Embryonic facial prominence (tissue), 1 donor: ENCODE results near the gene POLDIP3.
A peak's percentile ranks its signal among the peaks of the same experiment; 100 is the strongest.
"Not testable (repeated sequence)": the region's sequence is repeated elsewhere in the genome, so short reads cannot be mapped to it uniquely, and the experiment has no call there.

Experiments used
- DNase-seq: peaks from one replicate; pipeline ENCODE4 v3.0.0-alpha.2; 2016; ENCODE audit errors: extremely low spot score

Gene POLDIP3

GRCh38 chr22:42619261-42620063 lies 4.8 kb upstream of the POLDIP3 start:
- no peak for DNase-seq

GRCh38 chr22:42617155-42617983 lies 2.7 kb upstream of the POLDIP3 start:
- no peak for DNase-seq

DNA sequence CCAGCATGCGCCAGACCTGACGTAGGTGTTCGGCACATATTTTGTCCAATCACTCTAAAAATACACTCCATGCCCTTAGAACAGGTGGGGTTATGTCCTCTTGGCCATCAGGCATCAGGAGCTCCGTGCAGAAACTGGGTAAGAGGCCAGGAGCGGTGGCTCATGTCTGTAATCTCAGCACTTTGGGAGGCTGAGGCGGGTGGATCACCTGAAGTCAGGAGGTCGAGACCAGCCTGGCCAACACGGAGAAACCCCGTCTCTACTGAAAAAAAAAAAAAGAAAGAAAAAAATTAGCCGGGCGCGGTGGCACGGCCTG lies 1.1 kb upstream of the POLDIP3 start:
- DNase-seq, result not testable (repeated sequence)

DNA sequence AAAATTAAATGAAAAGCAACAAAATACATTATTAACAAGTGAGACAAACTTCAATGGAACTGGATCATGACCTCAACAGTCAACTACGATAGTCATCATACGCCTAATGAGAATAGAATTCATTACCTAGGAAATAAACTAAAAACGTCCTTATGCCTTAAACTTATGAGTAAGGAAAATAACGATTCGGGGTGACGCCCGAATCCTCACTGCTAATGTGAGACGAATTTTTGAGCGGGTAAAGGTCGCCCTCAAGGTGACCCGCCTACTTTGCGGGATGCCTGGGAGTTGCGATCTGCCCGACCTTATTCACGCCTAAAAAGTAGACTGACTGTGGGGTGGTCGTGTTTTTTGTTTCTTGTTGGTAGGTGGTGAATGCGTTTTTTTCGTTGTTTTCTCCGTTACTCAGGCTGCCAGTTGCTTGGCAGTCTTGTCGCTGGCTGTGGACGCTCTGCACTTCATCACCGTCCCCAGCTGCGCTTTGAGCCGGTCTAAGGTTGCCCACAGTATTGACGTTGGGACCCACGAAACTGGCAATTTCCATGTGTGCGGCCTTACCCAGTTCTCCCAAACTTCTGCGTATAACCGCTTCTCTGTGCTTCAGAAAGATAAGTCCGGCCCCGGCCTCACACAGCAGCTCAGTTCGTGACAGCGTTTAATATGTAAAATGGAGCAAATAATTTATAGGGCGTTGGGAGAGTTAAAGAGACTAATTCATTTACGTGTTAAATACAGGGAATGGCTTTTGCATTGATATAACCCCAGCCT lies 593 bp upstream of the POLDIP3 start:
- peak; percentile 97 for DNase-seq

- DNase-seq, result no peak
Observed at GRCh38 chr22:42613872-42614301, 796 bp downstream of the POLDIP3 start.

DNA sequence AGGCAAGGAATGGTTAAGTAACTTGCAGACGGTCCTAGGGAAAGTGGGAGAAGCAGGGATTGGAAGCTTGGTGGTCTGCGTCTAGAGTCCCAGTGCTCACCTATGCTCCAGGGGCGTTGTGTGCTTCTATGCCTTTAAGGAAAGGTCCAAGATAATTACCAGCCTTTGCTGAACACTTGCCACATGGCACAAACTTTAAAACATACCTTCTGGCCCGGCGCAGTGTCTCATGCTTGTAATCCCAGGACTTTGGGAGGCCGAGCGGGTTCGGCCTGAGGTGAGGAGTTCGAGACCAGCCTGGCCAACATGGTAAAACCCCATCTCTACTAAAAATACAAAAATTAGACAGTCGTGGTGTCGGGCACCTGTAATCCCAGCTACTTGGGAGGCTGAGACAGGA lies 2.3 kb downstream of the POLDIP3 start:
- DNase-seq, result no peak

DNA sequence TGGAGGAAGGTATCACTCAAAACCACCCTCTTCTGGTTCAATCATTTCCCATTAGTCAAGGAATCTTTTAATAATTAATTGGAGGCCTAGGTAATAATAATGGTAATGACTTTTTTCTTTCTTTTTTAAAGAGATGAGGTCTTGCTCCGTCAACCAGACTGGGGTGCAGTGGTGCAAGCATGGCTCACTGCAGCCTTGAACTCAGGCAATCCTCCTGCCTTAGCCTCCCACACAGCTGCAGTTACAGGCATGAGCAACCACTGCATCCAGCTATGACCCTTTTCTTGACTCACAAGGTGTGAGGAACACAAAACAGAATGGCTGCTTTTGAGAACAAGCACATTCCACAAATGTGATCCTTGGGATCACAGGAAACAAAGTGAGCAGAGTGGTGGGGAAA lies 3.6 kb downstream of the POLDIP3 start:
- DNase-seq, result no peak

GRCh38 chr22:42610186-42610585 lies 4.5 kb downstream of the POLDIP3 start:
- no peak for DNase-seq

- DNase-seq, result no peak
Observed at GRCh38 chr22:42608823-42609361, 5.8 kb downstream of the POLDIP3 start.

DNA sequence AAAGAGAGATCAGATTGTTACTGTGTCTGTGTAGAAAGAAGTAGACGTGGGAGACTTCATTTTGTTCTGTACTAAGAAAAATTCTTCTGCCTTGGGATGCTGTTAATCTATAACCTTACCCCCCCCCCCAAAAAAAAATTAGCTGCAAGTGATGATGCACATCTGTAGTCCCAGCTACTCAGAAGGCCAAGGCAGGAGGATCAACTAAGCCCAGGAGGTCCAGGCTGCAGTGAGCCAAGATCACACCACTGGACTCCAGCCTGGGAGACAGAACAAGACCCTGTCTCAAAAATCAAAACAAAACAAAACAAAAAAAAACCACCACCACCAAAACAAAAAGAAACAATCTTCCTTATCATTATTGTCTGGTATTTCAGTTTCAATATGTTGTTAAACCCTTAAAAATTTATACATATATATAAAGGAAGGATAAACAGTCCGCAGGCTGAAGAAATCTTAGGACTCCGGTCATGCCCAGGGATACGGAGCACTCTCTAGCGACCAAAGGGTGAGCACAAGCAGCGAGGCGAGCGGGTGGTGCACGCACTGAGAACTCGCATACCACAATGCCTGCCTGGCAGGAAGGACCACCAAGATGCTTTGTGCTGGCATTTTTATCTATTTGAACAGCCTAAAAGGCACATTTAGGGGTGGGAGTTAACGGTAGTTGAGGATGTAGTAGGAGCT lies 6.4 kb downstream of the POLDIP3 start:
- no peak for DNase-seq

DNA sequence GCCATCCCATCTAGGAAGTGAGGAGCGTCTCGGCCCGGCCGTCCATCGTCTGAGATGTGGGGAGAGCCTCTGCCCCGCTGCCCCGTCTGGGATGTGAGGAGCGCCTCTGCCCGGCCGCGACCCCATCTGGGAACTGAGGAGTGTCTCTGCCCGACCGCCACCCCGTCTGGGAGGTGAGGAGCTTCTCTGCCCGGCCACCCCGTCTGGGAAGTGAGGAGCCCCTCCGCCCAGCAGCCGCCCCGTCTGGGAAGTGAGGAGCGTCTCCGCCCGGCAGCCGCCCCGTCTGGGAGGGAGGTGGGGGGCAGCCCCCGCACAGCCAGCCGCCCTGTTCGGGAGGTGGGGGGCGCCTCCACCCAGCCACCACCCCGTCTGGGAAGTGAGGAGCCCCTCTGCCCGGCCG lies 7.0 kb downstream of the POLDIP3 start:
- not testable (repeated sequence) for DNase-seq

- no peak for DNase-seq
Observed at GRCh38 chr22:42604403-42604802, 10.3 kb downstream of the POLDIP3 start.

GRCh38 chr22:42603427-42603826 lies 11.3 kb downstream of the POLDIP3 start:
- no peak for DNase-seq

DNA sequence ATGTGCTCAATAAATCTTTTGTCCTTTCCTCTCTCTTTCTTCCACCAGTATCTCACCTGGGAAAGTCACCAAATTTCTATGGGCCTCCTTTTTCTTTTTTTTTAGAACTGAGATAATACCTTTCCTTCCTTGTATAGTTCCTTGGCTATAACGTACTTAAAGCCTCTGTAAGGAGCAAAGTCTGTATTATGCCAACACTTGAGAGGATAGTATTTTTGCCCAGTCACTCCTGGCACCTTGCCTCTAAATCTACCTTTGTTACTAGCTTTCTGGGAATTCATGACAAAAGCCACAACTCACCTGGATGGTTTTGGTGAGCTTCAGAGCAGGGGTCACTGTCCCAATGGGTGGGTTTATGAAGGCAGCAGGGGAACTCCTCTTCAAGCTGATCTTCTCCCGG lies 12.2 kb downstream of the POLDIP3 start:
- DNase-seq, result no peak

- no peak for DNase-seq
Observed at GRCh38 chr22:42601879-42602465, 12.7 kb downstream of the POLDIP3 start.

GRCh38 chr22:42596863-42597530 lies 17.7 kb downstream of the POLDIP3 start:
- no peak for DNase-seq

DNA sequence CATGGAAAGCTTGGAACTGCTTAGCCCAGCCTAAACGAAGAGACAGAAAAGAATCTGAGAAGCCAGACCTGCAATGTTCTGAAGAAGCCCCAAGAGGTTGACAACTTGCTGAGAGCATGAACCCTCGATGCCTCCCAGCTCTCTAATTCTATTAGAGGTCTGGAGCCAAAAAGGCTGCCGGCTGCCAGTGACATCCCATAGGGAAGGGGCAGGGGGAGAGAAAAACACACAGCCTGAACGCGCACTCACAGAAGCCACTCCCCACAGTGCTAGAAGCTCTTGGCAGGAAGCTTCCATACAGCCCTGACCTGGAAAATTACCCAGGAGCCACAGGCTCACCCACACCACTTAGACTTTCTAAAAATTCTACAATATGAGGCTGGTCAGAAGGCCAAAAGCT lies 18.3 kb downstream of the POLDIP3 start:
- no peak for DNase-seq

GRCh38 chr22:42595434-42595833 lies 19.2 kb downstream of the POLDIP3 start:
- DNase-seq, result no peak

DNA sequence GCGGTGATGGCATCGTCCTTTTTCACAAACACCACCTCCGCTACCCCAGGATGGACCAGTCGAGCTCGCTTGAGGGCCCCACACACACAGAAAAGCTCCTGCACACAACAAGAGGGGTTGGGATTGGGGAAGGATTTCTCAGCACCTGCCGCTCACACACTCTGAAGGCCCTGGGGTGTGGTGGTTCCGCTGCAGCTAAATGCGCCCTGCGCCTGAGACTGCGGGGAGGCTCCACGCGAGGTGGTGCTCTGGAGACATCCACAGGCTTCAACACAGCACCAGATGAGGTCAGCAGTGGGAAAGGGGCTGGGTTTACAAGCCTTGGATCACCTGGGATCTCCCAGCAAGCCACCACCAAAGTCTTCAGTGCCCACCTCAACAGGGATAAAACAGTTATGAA lies 22.7 kb downstream of the POLDIP3 start:
- no peak for DNase-seq

DNA sequence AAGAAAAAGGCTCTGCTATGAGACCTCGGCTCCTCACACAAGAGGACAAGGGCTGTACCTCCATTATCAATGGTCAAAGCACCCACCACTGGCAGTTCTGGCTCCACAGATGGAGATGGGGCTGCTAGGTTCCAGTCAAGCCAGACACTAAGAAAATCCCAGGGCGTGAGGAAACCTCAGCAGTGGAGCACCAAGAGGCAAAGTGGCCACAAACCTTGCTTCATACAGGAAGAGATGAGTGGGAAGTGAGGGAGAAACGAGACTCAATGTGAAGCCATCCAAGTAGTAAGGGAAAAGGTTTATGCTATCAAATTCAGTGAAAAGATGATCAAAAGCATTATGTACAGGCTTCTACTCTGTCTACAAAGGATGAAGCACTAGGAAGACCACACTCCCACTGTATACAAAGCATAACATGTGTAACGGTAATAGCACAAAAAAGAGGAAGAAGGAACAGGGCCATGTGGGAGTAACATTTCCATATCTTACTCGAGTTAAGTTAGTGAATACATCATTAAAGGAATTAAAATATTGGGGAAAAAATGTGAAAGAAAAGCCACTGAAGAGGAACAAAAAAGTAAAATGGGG lies 27.0 kb downstream of the POLDIP3 start:
- no peak for DNase-seq
